ENCODE measurements around the gene KCNMA1.

- TF ChIP-seq CTCF (IDR thresholded peaks at IDR 0.05) (no peak), ZFX (IDR thresholded peaks at IDR 0.05; ENCODE audit: borderline replicate concordance) (no peak)
Measured at GRCh38 chr10:77614778-77615625, 22.6 kb downstream of the KCNMA1 start.

Measured in 22Rv1 (cell line).